ENCODE data around the gene DOK7.

The DOK7 gene

GRCh38 chr4:3462790-3463415 is at the start of gene DOK7:
Gene DOK7 (plus strand): TSS chr4:3463306. CDS start chr4:3463376, 70 bp downstream.
- TF ChIP-seq CTCF (IDR thresholded peaks at IDR 0.05; ENCODE audit: low read length, missing control alignments) = no peak
- no peak within 1 kb of the TSS for H3K4me3 ChIP-seq (replicated peaks; ENCODE audit: low read depth, low read length)
- DNase-seq (ENCODE audit: low read depth) = no peak

- DNase-seq (ENCODE audit: low read depth) = no peak
- no peak overlapping the region for H3K4me3 ChIP-seq (replicated peaks; ENCODE audit: low read depth, low read length)
- TF ChIP-seq CTCF (IDR thresholded peaks at IDR 0.05; ENCODE audit: low read length, missing control alignments) = no peak
These were observed 49.3 kb upstream of the DOK7 start for GRCh38 chr4:3413675-3414420.

GRCh38 chr4:3414421-3415279 is 48.5 kb upstream of the DOK7 start:
- no peak for DNase-seq (ENCODE audit: low read depth)
- no peak overlapping the region for H3K4me3 ChIP-seq (replicated peaks; ENCODE audit: low read depth, low read length)
- TF ChIP-seq CTCF (IDR thresholded peaks at IDR 0.05; ENCODE audit: low read length, missing control alignments) = no peak

GRCh38 chr4:3415471-3416141 is 47.5 kb upstream of the DOK7 start:
- no peak overlapping the region for H3K4me3 ChIP-seq (replicated peaks; ENCODE audit: low read depth, low read length)
- no peak for TF ChIP-seq CTCF (IDR thresholded peaks at IDR 0.05; ENCODE audit: low read length, missing control alignments)
- no peak for DNase-seq (ENCODE audit: low read depth)

- no peak overlapping the region for H3K4me3 ChIP-seq (replicated peaks; ENCODE audit: low read depth, low read length)
- DNase-seq (ENCODE audit: low read depth) = no peak
- no peak for TF ChIP-seq CTCF (IDR thresholded peaks at IDR 0.05; ENCODE audit: low read length, missing control alignments)
These were observed 46.8 kb upstream of the DOK7 start for GRCh38 chr4:3416270-3416669.

- DNase-seq (ENCODE audit: low read depth) = no peak
- no peak for TF ChIP-seq CTCF (IDR thresholded peaks at IDR 0.05; ENCODE audit: low read length, missing control alignments)
- no peak overlapping the region for H3K4me3 ChIP-seq (replicated peaks; ENCODE audit: low read depth, low read length)
These were observed 46.3 kb upstream of the DOK7 start for GRCh38 chr4:3416821-3417221.
